Mammary epithelial cell (primary cell): ENCODE results near the gene ZNF597.

Experiments used
- CTCF ChIP-seq, 2 donors: IDR thresholded peaks in 1 of 2; conservative IDR thresholded peaks in 1 of 2; 2 replicates each; pipeline ENCODE4 v1.5.1; 2011 to 2012; ENCODE audit warnings: inconsistent platforms in 2 of 2, low read length in 2 of 2, mild to moderate bottlenecking in 2 of 2, control low read depth in 1 of 2, low read depth in 1 of 2; ENCODE audit not compliant: insufficient read depth in 1 of 2; ENCODE audit errors: extremely low read depth in 1 of 2
- EZH2 ChIP-seq: IDR thresholded peaks from 2 replicates; pipeline ENCODE4 v1.6.1; 2012; ENCODE audit warnings: low read length, inconsistent platforms, borderline replicate concordance

GRCh38 chr16:3488801-3489200 lies 45.5 kb upstream of the ZNF597 start:
- TF ChIP-seq CTCF (conservative IDR thresholded peaks at IDR 0.05 in 1 of 2, IDR thresholded peaks at IDR 0.05 in 1 of 2; ENCODE audit: extremely low read depth in 1 of 2, insufficient read depth in 1 of 2, low read depth in 1 of 2, low read length in 2 of 2) (no peak), EZH2 (no peak)
